IMR-90 (cell line): ENCODE results near the gene NCOA7. TPM values are rescaled to one million over a fixed set of nuclear protein-coding genes. Genes with fewer than 3 reads are reported as not detected.

ENCODE experiments used
- ATAC-seq: fragments of 200-7000 bp; cut with Tn5 transposase; 2 replicates; pipeline ENCODE4 v1.9.1; 2020; ENCODE audit warnings: low read depth, mild to moderate bottlenecking, moderate library complexity
- BruUV-seq: library from RNA; stranded (reverse); fragments of 400-500 nt; replicated peaks from 2 replicates; lab custom pipeline; 2021; lab: Mats Ljungman, UMichigan
- CTCF ChIA-PET: fragments of 300-600 bp; formaldehyde crosslinking; extraction: SDS; loops from one replicate; lab custom pipeline; 2021; ENCODE audit warnings: antibody characterized with exemption; lab: Yijun Ruan, JAX
- POLR2A ChIA-PET: fragments of 300-600 bp; sonication (Branson Sonifier 250); formaldehyde crosslinking; loops from one replicate; lab custom pipeline; 2022; ENCODE audit warnings: antibody characterized with exemption; ENCODE audit not compliant: unreplicated experiment; lab: Charles Lee
- DNase-seq: peaks from one replicate; pipeline ENCODE4 v3.0.0; 2013
- H2AFZ ChIP-seq: replicated peaks from 2 replicates; pipeline ENCODE3; 2013; ENCODE audit warnings: low read length, mild to moderate bottlenecking; ENCODE audit not compliant: poor library complexity
- H2AK5ac ChIP-seq: 2 replicates; pipeline ENCODE4 v1.6.1; 2013; ENCODE audit warnings: low read depth, low read length, inconsistent platforms
- H2AK9ac ChIP-seq: replicated peaks from 2 replicates; pipeline ENCODE3; 2013; ENCODE audit warnings: mild to moderate bottlenecking, low read depth, low read length, moderate library complexity; ENCODE audit not compliant: poor library complexity
- H2BK120ac ChIP-seq: 2 replicates; pipeline ENCODE4 v1.6.1; 2013; ENCODE audit warnings: low read depth, low read length, inconsistent platforms
- H2BK15ac ChIP-seq: 3 replicates; pipeline ENCODE4 v1.6.1; 2013; ENCODE audit warnings: low read depth, low read length, inconsistent platforms
- H2BK20ac ChIP-seq: 2 replicates; pipeline ENCODE4 v1.6.1; 2013; ENCODE audit warnings: low read depth, mild to moderate bottlenecking, inconsistent platforms, low read length, moderate library complexity
- H2BK5ac ChIP-seq: 2 replicates; pipeline ENCODE4 v1.6.1; 2013; ENCODE audit warnings: mild to moderate bottlenecking, low read depth, low read length, inconsistent platforms; ENCODE audit not compliant: poor library complexity, severe bottlenecking
- H3K14ac ChIP-seq: replicated peaks from 2 replicates; pipeline ENCODE4 v1.6.1; 2013; ENCODE audit warnings: low read depth, low read length, inconsistent platforms
- H3K18ac ChIP-seq: 2 replicates; pipeline ENCODE4 v1.6.1; 2013; ENCODE audit warnings: low read depth, low read length, control low read depth
- H3K23ac ChIP-seq: 2 replicates; pipeline ENCODE4 v1.6.1; 2013; ENCODE audit warnings: low read depth, low read length, inconsistent platforms
- H3K27ac ChIP-seq: 2 replicates; pipeline ENCODE4 v1.5.1; 2013; ENCODE audit warnings: mild to moderate bottlenecking, control low read depth, low read length; ENCODE audit not compliant: insufficient read depth
- H3K27me3 ChIP-seq: 2 replicates; pipeline ENCODE4 v1.6.1; 2013; ENCODE audit warnings: low read length; ENCODE audit not compliant: control insufficient read depth, insufficient read depth
- H3K36me3 ChIP-seq: 2 replicates; pipeline ENCODE4 v1.6.1; 2013; ENCODE audit warnings: low read length, mixed read lengths; ENCODE audit not compliant: control insufficient read depth, insufficient read depth
- H3K4ac ChIP-seq: 2 replicates; pipeline ENCODE4 v1.6.1; 2013; ENCODE audit warnings: low read depth, low read length, inconsistent platforms
- H3K4me1 ChIP-seq: 2 replicates; pipeline ENCODE4 v1.6.1; 2013; ENCODE audit warnings: low read length, mixed read lengths; ENCODE audit not compliant: control insufficient read depth, insufficient read depth
- H3K4me2 ChIP-seq: 2 replicates; pipeline ENCODE4 v1.6.1; 2013; ENCODE audit warnings: low read depth, mild to moderate bottlenecking, control low read depth, low read length, moderate library complexity
- H3K4me3 ChIP-seq: 2 replicates; pipeline ENCODE4 v1.5.1; 2013; ENCODE audit warnings: low read depth, mild to moderate bottlenecking, control low read depth, low read length, moderate library complexity; ENCODE audit not compliant: insufficient read depth
- H3K56ac ChIP-seq: 2 replicates; pipeline ENCODE4 v1.6.1; 2013; ENCODE audit warnings: low read length, inconsistent platforms; ENCODE audit not compliant: insufficient read depth; ENCODE audit errors: extremely low read depth
- H3K79me1 ChIP-seq, 2 experiments: 2 replicates each; pipeline ENCODE4 v1.6.1; 2013; ENCODE audit warnings: low read length in 2 of 2, inconsistent platforms in 1 of 2, low read depth in 1 of 2
- H3K9ac ChIP-seq: 2 replicates; pipeline ENCODE4 v1.6.1; 2013; ENCODE audit warnings: low read depth, low read length, control low read depth
- H3K9me1 ChIP-seq: 2 replicates; pipeline ENCODE4 v1.6.1; 2013; ENCODE audit warnings: low read length, inconsistent platforms; ENCODE audit not compliant: insufficient read depth
- H3K9me3 ChIP-seq: 2 replicates; pipeline ENCODE4 v1.6.1; 2013; ENCODE audit warnings: low read length; ENCODE audit not compliant: control insufficient read depth, insufficient read depth
- H4K20me1 ChIP-seq: 2 replicates; pipeline ENCODE4 v1.6.1; 2013; ENCODE audit warnings: low read length, inconsistent platforms; ENCODE audit not compliant: insufficient read depth
- H4K5ac ChIP-seq: 2 replicates; pipeline ENCODE4 v1.6.1; 2013; ENCODE audit warnings: mild to moderate bottlenecking, low read depth, low read length, control low read depth
- H4K8ac ChIP-seq, 2 experiments: 2 replicates each; pipeline ENCODE4 v1.6.1; 2013; ENCODE audit warnings: low read depth in 2 of 2, low read length in 2 of 2, control low read depth in 1 of 2, inconsistent platforms in 1 of 2
- H4K91ac ChIP-seq: 2 replicates; pipeline ENCODE4 v1.6.1; 2013; ENCODE audit warnings: low read depth, low read length, inconsistent platforms; ENCODE audit not compliant: insufficient read depth
- BHLHE40 ChIP-seq: fragments of 150-350 bp; IDR thresholded peaks from 2 replicates; pipeline ENCODE4 v1.6.1; 2016; ENCODE audit warnings: mild to moderate bottlenecking, low read depth, low read length
- CEBPB ChIP-seq: IDR thresholded peaks from 2 replicates; pipeline ENCODE4 v1.6.1; 2012; ENCODE audit warnings: low read depth, low read length, improper control_type of control experiment
- CTCF ChIP-seq: conservative IDR thresholded peaks from 2 replicates; pipeline ENCODE4 v1.5.1; 2012; ENCODE audit warnings: mild to moderate bottlenecking, low read depth, low read length, improper control_type of control experiment
- ELK1 ChIP-seq: fragments of 150-350 bp; IDR thresholded peaks from 2 replicates; pipeline ENCODE4 v1.6.1; 2016; ENCODE audit warnings: low read depth, mild to moderate bottlenecking, low read length, moderate library complexity, borderline replicate concordance
- MAZ ChIP-seq: IDR thresholded peaks from 2 replicates; pipeline ENCODE4 v1.6.1; 2012; ENCODE audit warnings: low read depth, mild to moderate bottlenecking, low read length, improper control_type of control experiment, moderate library complexity, borderline replicate concordance
- NFE2L2 ChIP-seq: fragments of 150-350 bp; IDR thresholded peaks from 2 replicates; pipeline ENCODE4 v1.6.1; 2016; ENCODE audit warnings: low read depth, mild to moderate bottlenecking, low read length
- POLR2A ChIP-seq: IDR thresholded peaks from 2 replicates; pipeline ENCODE4 v1.6.1; 2012; ENCODE audit warnings: mild to moderate bottlenecking, low read depth, low read length
- RAD21 ChIP-seq: IDR thresholded peaks from 2 replicates; pipeline ENCODE4 v1.6.1; 2012; ENCODE audit warnings: low read length, improper control_type of control experiment
- RFX5 ChIP-seq: IDR thresholded peaks from 2 replicates; pipeline ENCODE4 v1.8.0; 2012; ENCODE audit warnings: low read depth, mild to moderate bottlenecking, low read length, moderate library complexity
- SMC3 ChIP-seq: fragments of 150-350 bp; IDR thresholded peaks from 2 replicates; pipeline ENCODE4 v1.6.1; 2016; ENCODE audit warnings: low read depth, mild to moderate bottlenecking, antibody characterized with exemption, low read length, moderate library complexity
- WGBS, 2 experiments: methylation state at CpG; one replicate each; pipeline versions ENCODE4 v1.1.5 to v1.1.7; 2013; ENCODE audit warnings: missing lambda C conversion rate in 2 of 2; ENCODE audit not compliant: insufficient read length in 1 of 2; ENCODE audit errors: extremely low coverage in 2 of 2; 5-methylcytosine and 5-hydroxymethylcytosine counted together
- dilution Hi-C: fragments of 300-500 bp; cut with HindIII; formaldehyde crosslinking; loops from one replicate; pipeline ENCODE4 v1.14.3; 2018; ENCODE audit warnings: low sequenced_read_pairs; ENCODE audit not compliant: unreplicated experiment
- in situ Hi-C: fragments of 300-500 bp; cut with MboI; formaldehyde crosslinking; loops from 3 replicates; pipeline ENCODE4 v1.14.3; 2019; ENCODE audit warnings: low sequenced_read_pairs, inconsistent platforms, mixed read lengths
- intact Hi-C: fragments of 100-400 bp; cut with micrococcal nuclease; formaldehyde crosslinking; loops from 2 replicates; pipeline ENCODE4 v1.10.0; 2022
- polyA plus RNA-seq, 3 experiments: library from polyadenylated mRNA; depleted of rRNA; stranded (reverse); fragments of >200 nt; gene quantifications; 2 replicates each; pipeline ENCODE4 v1.2.3, GENCODE V29; 2012; ENCODE audit warnings: low replicate concordance in 1 of 3
- total RNA-seq: library from RNA; depleted of rRNA; stranded (reverse); fragments of >200 nt; gene quantifications from 2 replicates; pipeline ENCODE4 v1.2.3, GENCODE V29; 2012

NCOA7 gene
- total and polyA plus RNA-seq, 2 of the 4 experiments (the other 2 are of a cell fraction), result 12.6 to 12.9 TPM

GRCh38 chr6:125922322-125922860 lies 131.6 kb downstream of the NCOA7 start:
- Histone ChIP-seq H2AFZ (no peak overlapping the region), H3K27me3 (no peaks in the 10 kb centered on the region), H3K9me1 (peaks cover 19% of the 10 kb centered on the region), H2AK5ac (no peak overlapping the region), H3K36me3 (peaks cover 24% of the 10 kb centered on the region), H3K14ac (no peak overlapping the region), H2AK9ac (no peak overlapping the region), H3K4me3 (no peak overlapping the region), H3K4me2 (no peak overlapping the region), H3K9me3 (no peaks in the 10 kb centered on the region), H4K5ac (no peak overlapping the region; the same call in 1 of the 2 replicates), H3K79me1 (no peaks in the 10 kb centered on the region), H3K4ac (no peak overlapping the region), H2BK20ac (no peak overlapping the region; the same call in 1 of the 2 replicates), H3K56ac (no peak overlapping the region), H3K18ac (no peak overlapping the region), H4K91ac (no peak overlapping the region), H4K20me1 (no peaks in the 10 kb centered on the region), H3K23ac (no peak overlapping the region), H3K9ac (no peak overlapping the region), H2BK5ac (no peak overlapping the region), H2BK15ac (no peak overlapping the region), H3K27ac (no peak overlapping the region), H3K4me1 (peaks cover 5% of the 10 kb centered on the region), H4K8ac (no peak overlapping the region), H2BK120ac (no peak overlapping the region)
- intact Hi-C loops (no loop called here), dilution Hi-C loops (no loop called here), in situ Hi-C loops (no loop called here)
- 80% methylated on average over 1 of the region's 8 CpGs; no CpG with 5 or more reads in 1 of the 2 experiments for WGBS, 2 experiments
- DNase-seq (no peak), ATAC-seq (no peak)
- BruUV-seq, result no TSS peak
- ChIA-PET CTCF (interaction anchor here (1.2 to 1.4 kb wide), 2 partner anchors 16 to 34 kb away, joined by 3 to 4 read pairs; partner anchors contain the start of gene HINT3), POLR2A (no interaction called here)
- no peak for TF ChIP-seq CTCF
- no peak for TF ChIP-seq RFX5
- TF ChIP-seq CEBPB, result no peak
- TF ChIP-seq RAD21, result no peak
- no peak for TF ChIP-seq POLR2A
- TF ChIP-seq SMC3, result no peak
- TF ChIP-seq MAZ, result no peak
- no peak for TF ChIP-seq ELK1
- TF ChIP-seq NFE2L2, result no peak
- TF ChIP-seq BHLHE40, result no peak
